NCI-H748 (cell line): ENCODE measurements around the gene CPED1.
"Not testable (repeated sequence)": the region's sequence is repeated elsewhere in the genome, so short reads cannot be mapped to it uniquely, and the experiment has no call there.

Experiments
- DNase-seq: peaks from one replicate; lab custom pipeline; 2025; ENCODE audit not compliant: unreplicated experiment; lab: John Stamatoyannopoulos, UW

The CPED1 gene

GRCh38 chr7:121061677-121062582, 73.4 kb downstream of the CPED1 start:
- DNase-seq, result no peak

GRCh38 chr7:121062671-121063279, 74.3 kb downstream of the CPED1 start:
- DNase-seq, result no peak

GRCh38 chr7:121067717-121068116, 79.2 kb downstream of the CPED1 start:
- not testable (repeated sequence) for DNase-seq

- DNase-seq, result no peak
These were observed 81.0 kb downstream of the CPED1 start for GRCh38 chr7:121069346-121070100.

GRCh38 chr7:121071132-121071531, 82.6 kb downstream of the CPED1 start:
- DNase-seq, result no peak

GRCh38 chr7:121071662-121072061, 83.2 kb downstream of the CPED1 start:
- DNase-seq, result no peak

GRCh38 chr7:121072826-121073225, 84.3 kb downstream of the CPED1 start:
- no peak for DNase-seq

- no peak for DNase-seq
These were observed 85.1 kb downstream of the CPED1 start for GRCh38 chr7:121073463-121074099.

- not testable (repeated sequence) for DNase-seq
These were observed 86.9 kb downstream of the CPED1 start for GRCh38 chr7:121075424-121075841.

- no peak for DNase-seq
These were observed 87.4 kb downstream of the CPED1 start for GRCh38 chr7:121075952-121076349.

- no peak for DNase-seq
These were observed 88.0 kb downstream of the CPED1 start for GRCh38 chr7:121076350-121077164.

- no peak for DNase-seq
These were observed 88.7 kb downstream of the CPED1 start for GRCh38 chr7:121077165-121077630.

- no peak for DNase-seq
These were observed 90.3 kb downstream of the CPED1 start for GRCh38 chr7:121078701-121079227.

GRCh38 chr7:121079425-121080169, 91.1 kb downstream of the CPED1 start:
- DNase-seq, result no peak

GRCh38 chr7:121080257-121080912, 91.9 kb downstream of the CPED1 start:
- no peak for DNase-seq

- no peak for DNase-seq
These were observed 92.4 kb downstream of the CPED1 start for GRCh38 chr7:121080913-121081326.

- peak; percentile 70 for DNase-seq
These were observed 92.9 kb downstream of the CPED1 start for GRCh38 chr7:121081327-121081936.

- DNase-seq, result no peak
These were observed 94.0 kb downstream of the CPED1 start for GRCh38 chr7:121082400-121083101.
